ENCODE measurements around the gene ARHGAP9.

- TF ChIP-seq EZH2phosphoT487 (IDR thresholded peaks at IDR 0.05; ENCODE audit: insufficient read depth, low read depth), result no peak
- no peak for TF ChIP-seq EZH2 (IDR thresholded peaks at IDR 0.05; ENCODE audit: insufficient read depth, poor library complexity, severe bottlenecking)
Measured at GRCh38 chr12:57514720-57515407, 35.2 kb upstream of the ARHGAP9 start.

Data from GM23248 (cell line).